OCI-LY1 (cell line): Measurements from ENCODE around the gene MED26.

Source experiments
- H2AFZ ChIP-seq: fragments of 200-600 bp; sonication (generic), shearing (Covaris generic); 2 replicates; pipeline ENCODE4 v1.6.0; 2014; ENCODE audit warnings: antibody characterized with exemption, mild to moderate bottlenecking, low read length
- H3F3A ChIP-seq: fragments of 200-600 bp; sonication (generic), shearing (Covaris generic); 2 replicates; pipeline ENCODE4 v1.6.0; 2014; ENCODE audit warnings: mild to moderate bottlenecking, antibody characterized with exemption, low read length, moderate library complexity; ENCODE audit not compliant: insufficient read depth
- H3K27ac ChIP-seq: fragments of 200-600 bp; sonication (generic); 2 replicates; pipeline ENCODE4 v1.5.1; 2014; ENCODE audit warnings: low read length, mixed run types, mild to moderate bottlenecking, low read depth; ENCODE audit not compliant: poor library complexity, severe bottlenecking
- H3K27me3 ChIP-seq: fragments of 200-600 bp; sonication (generic); 2 replicates; pipeline ENCODE4 v1.6.0; 2014; ENCODE audit warnings: antibody characterized with exemption, mild to moderate bottlenecking, low read length, moderate library complexity; ENCODE audit not compliant: insufficient read depth
- H3K36me3 ChIP-seq: fragments of 200-600 bp; sonication (generic); 2 replicates; pipeline ENCODE4 v1.6.1; 2014; ENCODE audit warnings: mild to moderate bottlenecking, antibody characterized with exemption, low read length, moderate library complexity, mixed read lengths; ENCODE audit not compliant: insufficient read depth
- H3K4me1 ChIP-seq: fragments of 200-600 bp; sonication (generic); 2 replicates; pipeline ENCODE4 v1.5.1; 2014; ENCODE audit warnings: mild to moderate bottlenecking, low read length, moderate library complexity; ENCODE audit not compliant: insufficient read depth, severe bottlenecking
- H3K4me2 ChIP-seq: fragments of 200-600 bp; sonication (generic), shearing (Covaris generic); 2 replicates; pipeline ENCODE4 v1.6.1; 2014; ENCODE audit warnings: low read length
- H3K4me3 ChIP-seq: fragments of 200-600 bp; sonication (generic); 2 replicates; pipeline ENCODE4 v1.5.1; 2014; ENCODE audit warnings: low read length, low read depth, mild to moderate bottlenecking, mixed read lengths; ENCODE audit not compliant: poor library complexity, severe bottlenecking
- H3K79me2 ChIP-seq: fragments of 200-600 bp; shearing (Covaris generic); 2 replicates; pipeline ENCODE4 v1.6.1; 2016; ENCODE audit warnings: mixed run types, low read length, mixed read lengths; ENCODE audit not compliant: insufficient read depth
- H3K9ac ChIP-seq: fragments of 200-600 bp; sonication (generic), shearing (Covaris generic); 2 replicates; pipeline ENCODE4 v1.6.1; 2014; ENCODE audit warnings: mild to moderate bottlenecking, low read length, mixed read lengths
- H3K9me2 ChIP-seq: fragments of 200-600 bp; sonication (generic), shearing (Covaris generic); 2 replicates; pipeline ENCODE4 v1.6.1; 2014; ENCODE audit warnings: low read depth, mild to moderate bottlenecking, low read length, mixed read lengths
- H3K9me3 ChIP-seq: fragments of 200-600 bp; shearing (Covaris generic); 2 replicates; pipeline ENCODE4 v1.6.1; 2014; ENCODE audit warnings: low read length, mixed read lengths
- H4K20me1 ChIP-seq: fragments of 200-600 bp; sonication (generic), shearing (Covaris generic); 2 replicates; pipeline ENCODE4 v1.6.0; 2016; ENCODE audit warnings: mild to moderate bottlenecking, low read length; ENCODE audit not compliant: insufficient read depth
- EZH2 ChIP-seq: fragments of 200-600 bp; sonication (generic), shearing (Covaris generic); IDR thresholded peaks from 2 replicates; pipeline ENCODE4 v1.8.0; 2017; ENCODE audit warnings: borderline replicate concordance, mixed run types, mild to moderate bottlenecking, antibody characterized with exemption, low read length, moderate library complexity, mixed read lengths
- TF ChIP-seq, protein P1 (sequence below): fragments of 200-600 bp; sonication (generic), shearing (Covaris generic); IDR thresholded peaks from 2 replicates; pipeline ENCODE4 v1.5.1; 2017; ENCODE audit warnings: mild to moderate bottlenecking, antibody characterized with exemption, low read length, moderate library complexity, mixed read lengths

Gene MED26

DNA sequence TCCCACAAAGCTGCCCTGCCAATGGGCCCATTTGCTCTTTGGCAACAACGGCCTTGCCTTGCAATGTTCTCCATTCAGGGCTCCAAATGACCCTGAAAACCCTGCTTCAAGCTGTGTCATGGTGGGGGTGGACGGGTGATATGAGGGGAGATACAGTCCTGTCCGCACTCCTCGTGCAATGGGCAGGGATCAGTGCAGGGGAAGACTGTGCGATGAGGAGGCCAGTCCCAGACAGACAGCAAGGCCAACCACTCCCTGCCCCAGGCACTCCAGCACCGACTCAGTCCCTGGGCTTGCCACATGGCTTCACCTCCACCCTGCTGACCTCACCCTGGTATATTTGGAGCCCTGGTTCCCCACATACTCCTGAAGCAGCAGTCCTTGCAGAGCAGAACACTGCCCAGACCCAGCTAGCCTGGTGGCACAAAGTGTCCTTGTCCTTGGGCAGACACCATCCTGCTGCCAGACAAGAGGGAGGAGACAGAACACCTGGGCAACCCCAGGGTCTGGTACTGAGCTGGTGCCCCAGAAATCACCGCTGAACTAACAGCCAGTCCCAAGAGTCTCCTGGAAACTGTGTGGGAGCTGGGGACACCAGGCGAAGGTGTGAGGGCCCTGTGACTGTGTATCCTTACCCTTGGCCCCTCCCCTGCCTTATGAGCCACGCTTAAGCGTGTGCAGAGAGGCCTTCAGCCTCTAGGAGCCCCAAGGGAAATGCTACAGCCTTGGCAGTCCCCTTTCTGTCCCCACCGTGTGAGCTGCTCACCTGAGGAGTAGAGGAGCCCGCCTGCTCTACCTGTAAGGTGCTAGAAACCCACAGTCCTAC is 46.6 kb downstream of the MED26 start:
- Histone ChIP-seq H3K79me2 (peaks cover 49% of the 10 kb centered on the region), H3K36me3 (peaks cover 29% of the 10 kb centered on the region), H3K4me3 (no peak overlapping the region), H4K20me1 (no peaks in the 10 kb centered on the region), H2AFZ (no peak overlapping the region), H3F3A (no peaks in the 10 kb centered on the region; the same call in 1 of the 2 replicates), H3K9ac (peak overlapping the region; percentile 34; the same call in 1 of the 2 replicates), H3K9me2 (no peaks in the 10 kb centered on the region), H3K27me3 (no peaks in the 10 kb centered on the region), H3K27ac (peak overlapping the region; percentile 100), H3K4me2 (peak overlapping the region; percentile 36; the same call in 1 of the 2 replicates), H3K9me3 (no peaks in the 10 kb centered on the region), H3K4me1 (peaks cover 53% of the 10 kb centered on the region)
- no peak for TF ChIP-seq EZH2
- TF ChIP-seq, protein P1, sequence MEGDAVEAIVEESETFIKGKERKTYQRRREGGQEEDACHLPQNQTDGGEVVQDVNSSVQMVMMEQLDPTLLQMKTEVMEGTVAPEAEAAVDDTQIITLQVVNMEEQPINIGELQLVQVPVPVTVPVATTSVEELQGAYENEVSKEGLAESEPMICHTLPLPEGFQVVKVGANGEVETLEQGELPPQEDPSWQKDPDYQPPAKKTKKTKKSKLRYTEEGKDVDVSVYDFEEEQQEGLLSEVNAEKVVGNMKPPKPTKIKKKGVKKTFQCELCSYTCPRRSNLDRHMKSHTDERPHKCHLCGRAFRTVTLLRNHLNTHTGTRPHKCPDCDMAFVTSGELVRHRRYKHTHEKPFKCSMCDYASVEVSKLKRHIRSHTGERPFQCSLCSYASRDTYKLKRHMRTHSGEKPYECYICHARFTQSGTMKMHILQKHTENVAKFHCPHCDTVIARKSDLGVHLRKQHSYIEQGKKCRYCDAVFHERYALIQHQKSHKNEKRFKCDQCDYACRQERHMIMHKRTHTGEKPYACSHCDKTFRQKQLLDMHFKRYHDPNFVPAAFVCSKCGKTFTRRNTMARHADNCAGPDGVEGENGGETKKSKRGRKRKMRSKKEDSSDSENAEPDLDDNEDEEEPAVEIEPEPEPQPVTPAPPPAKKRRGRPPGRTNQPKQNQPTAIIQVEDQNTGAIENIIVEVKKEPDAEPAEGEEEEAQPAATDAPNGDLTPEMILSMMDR: no peak

DNA sequence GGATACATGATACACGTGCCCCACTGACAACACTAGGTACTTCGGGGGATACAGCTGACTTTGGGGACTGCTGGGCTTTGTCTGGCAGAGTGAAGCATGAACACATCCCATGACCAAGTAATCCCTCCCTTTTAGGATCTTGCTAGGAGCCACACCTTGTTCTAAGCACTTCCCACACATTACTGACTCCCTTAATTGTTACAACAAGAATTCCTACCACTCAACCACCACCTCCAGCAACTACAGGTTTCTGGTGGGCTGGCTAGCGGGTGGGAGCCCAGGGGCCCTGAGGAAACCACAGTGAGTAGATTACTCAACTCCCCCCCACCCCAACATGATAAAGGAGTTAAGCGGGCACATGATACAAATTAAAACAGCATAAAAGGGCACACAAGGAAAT is 48.6 kb downstream of the MED26 start:
- peaks cover 34% of the 10 kb centered on the region for H3K4me1 ChIP-seq

DNA sequence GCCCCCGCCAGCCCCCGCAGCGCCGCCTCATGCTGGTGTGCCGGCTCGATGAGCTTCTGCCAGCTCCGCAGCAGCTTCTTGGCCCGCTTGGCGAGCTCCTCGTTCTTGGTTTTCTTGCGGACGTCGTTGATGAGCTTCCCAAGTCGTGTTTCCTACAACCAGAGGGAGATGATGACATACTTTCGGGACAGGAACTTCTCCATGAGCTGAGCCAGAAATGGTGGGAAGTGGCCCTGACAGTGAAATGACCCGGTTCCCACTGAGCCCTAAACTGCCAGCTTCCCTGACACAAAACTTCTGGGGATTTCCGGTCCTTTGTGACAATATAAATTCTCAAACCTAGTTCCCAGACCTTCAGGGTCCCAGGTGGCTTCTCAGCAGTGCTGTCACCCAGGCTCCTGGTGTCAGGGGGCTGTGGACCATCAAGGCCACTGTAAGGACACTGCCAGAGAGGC is 50.4 kb downstream of the MED26 start:
- Histone ChIP-seq H3K4me3 (no peak overlapping the region), H4K20me1 (no peaks in the 10 kb centered on the region), H3K27ac (no peak overlapping the region), H3K9ac (no peak overlapping the region), H3K27me3 (no peaks in the 10 kb centered on the region), H3K36me3 (peaks cover 53% of the 10 kb centered on the region), H3F3A (no peaks in the 10 kb centered on the region; the same call in 1 of the 2 replicates), H3K4me1 (peaks cover 33% of the 10 kb centered on the region), H3K79me2 (peaks cover 30% of the 10 kb centered on the region), H3K9me2 (no peaks in the 10 kb centered on the region), H3K4me2 (no peak overlapping the region), H3K9me3 (no peaks in the 10 kb centered on the region), H2AFZ (no peak overlapping the region)
- TF ChIP-seq, protein P1: no peak
- TF ChIP-seq EZH2: no peak

More for the DNA sequence above, 48.6 kb downstream of the MED26 start:
- H3K27ac ChIP-seq: no peak overlapping the region
- H3K9me3 ChIP-seq: no peaks in the 10 kb centered on the region
- H3K4me2 ChIP-seq: no peak overlapping the region
- no peaks in the 10 kb centered on the region for H3K27me3 ChIP-seq
- no peak overlapping the region for H2AFZ ChIP-seq
- no peaks in the 10 kb centered on the region for H4K20me1 ChIP-seq
- TF ChIP-seq, protein P1: no peak
- no peak for TF ChIP-seq EZH2
- peaks cover 49% of the 10 kb centered on the region for H3K36me3 ChIP-seq
- H3K79me2 ChIP-seq: peaks cover 43% of the 10 kb centered on the region
- H3F3A ChIP-seq: no peaks in the 10 kb centered on the region; the same call in 1 of the 2 replicates
- no peaks in the 10 kb centered on the region for H3K9me2 ChIP-seq
- no peak overlapping the region for H3K4me3 ChIP-seq
- no peak overlapping the region for H3K9ac ChIP-seq
